WTC11 (cell line): Measurements from ENCODE around the gene RSL1D1. TPM values are rescaled to one million over a fixed set of nuclear protein-coding genes. Genes with fewer than 3 reads are reported as not detected.
"Not testable (repeated sequence)": the region's sequence is repeated elsewhere in the genome, so short reads cannot be mapped to it uniquely, and the experiment has no call there.

ENCODE experiments used
- ATAC-seq: fragments of 200-7000 bp; cut with Tn5 transposase; 2 replicates; pipeline ENCODE4 v1.10.0; 2021; ENCODE audit warnings: mild to moderate bottlenecking, moderate library complexity
- CTCF ChIA-PET: fragments of 300-600 bp; sonication (Branson Sonifier 250); formaldehyde crosslinking; loops from one replicate; lab custom pipeline; 2021; ENCODE audit warnings: antibody characterized with exemption; lab: Charles Lee
- POLR2A ChIA-PET: fragments of 350-600 bp; sonication (Branson Sonifier 250); formaldehyde crosslinking; loops from one replicate; lab custom pipeline; 2021; ENCODE audit warnings: antibody characterized with exemption; lab: Charles Lee
- DNase-seq: peaks from one replicate; pipeline ENCODE4 v3.0.0; 2021; ENCODE audit warnings: low spot score
- H3K27ac Mint-ChIP-seq: 2 replicates; pipeline ENCODE4 v1.8.0; 2021; ENCODE audit warnings: mixed read lengths
- H3K27me3 Mint-ChIP-seq: 2 replicates; pipeline ENCODE4 v1.8.0; 2021; ENCODE audit warnings: low read depth, mild to moderate bottlenecking, moderate library complexity, mixed read lengths
- H3K36me3 Mint-ChIP-seq: 2 replicates; pipeline ENCODE4 v1.8.0; 2021; ENCODE audit warnings: mixed read lengths
- H3K4me1 Mint-ChIP-seq: 2 replicates; pipeline ENCODE4 v1.8.0; 2022; ENCODE audit warnings: mixed read lengths
- H3K4me3 Mint-ChIP-seq: 2 replicates; pipeline ENCODE4 v1.8.0; 2021; ENCODE audit warnings: mild to moderate bottlenecking, moderate library complexity, mixed read lengths
- H3K9me3 Mint-ChIP-seq: 2 replicates; pipeline ENCODE4 v1.8.0; 2021; ENCODE audit warnings: mixed read lengths
- ATF1 ChIP-seq: sonication (generic); formaldehyde crosslinking; IDR thresholded peaks from 2 replicates; pipeline ENCODE4 v1.8.1; 2023; ENCODE audit warnings: mild to moderate bottlenecking, moderate library complexity, missing genetic modification reagents
- ATF2 ChIP-seq: sonication (generic); formaldehyde crosslinking; IDR thresholded peaks from 2 replicates; pipeline ENCODE4 v1.8.1; 2022; ENCODE audit warnings: low read depth, missing genetic modification reagents, borderline replicate concordance
- CBFB ChIP-seq: sonication (generic); formaldehyde crosslinking; IDR thresholded peaks from 2 replicates; pipeline ENCODE4 v1.8.1; 2022; ENCODE audit warnings: mild to moderate bottlenecking, low read depth, missing genetic modification reagents
- E2F4 ChIP-seq: sonication (generic); formaldehyde crosslinking; IDR thresholded peaks from 2 replicates; pipeline ENCODE4 v1.8.1; 2022; ENCODE audit warnings: low read depth, mild to moderate bottlenecking, moderate library complexity, missing genetic modification reagents, borderline replicate concordance
- HMGXB4 ChIP-seq: sonication (generic); formaldehyde crosslinking; IDR thresholded peaks from 2 replicates; pipeline ENCODE4 v1.8.1; 2023; ENCODE audit warnings: mild to moderate bottlenecking, moderate library complexity, missing genetic modification reagents
- JAZF1 ChIP-seq: fragments of 250-450 bp; sonication (Bioruptor Pico); IDR thresholded peaks from 2 replicates; pipeline ENCODE4 v1.9.0; 2021; ENCODE audit warnings: moderate library complexity, mild to moderate bottlenecking, inconsistent platforms
- MAX ChIP-seq: sonication (generic); formaldehyde crosslinking; IDR thresholded peaks from 2 replicates; pipeline ENCODE4 v1.8.0; 2022; ENCODE audit warnings: mild to moderate bottlenecking, missing genetic modification reagents
- MXD4 ChIP-seq: fragments of 250-450 bp; sonication (Bioruptor Pico); IDR thresholded peaks from 2 replicates; pipeline ENCODE4 v1.8.0; 2021; ENCODE audit warnings: mild to moderate bottlenecking, moderate library complexity, borderline replicate concordance
- NFATC4 ChIP-seq: fragments of 250-450 bp; sonication (Bioruptor Pico); IDR thresholded peaks from 2 replicates; pipeline ENCODE4 v1.9.0; 2021; ENCODE audit warnings: mild to moderate bottlenecking
- NFYB ChIP-seq: sonication (generic); formaldehyde crosslinking; conservative IDR thresholded peaks from 2 replicates; pipeline ENCODE4 v1.8.0; 2022; ENCODE audit warnings: low read depth, missing genetic modification reagents
- RELA ChIP-seq: sonication (generic); formaldehyde crosslinking; IDR thresholded peaks from 2 replicates; pipeline ENCODE4 v1.8.1; 2022; ENCODE audit warnings: missing genetic modification reagents, mild to moderate bottlenecking, borderline replicate concordance
- SMAD3 ChIP-seq: sonication (generic); formaldehyde crosslinking; IDR thresholded peaks from 2 replicates; pipeline ENCODE4 v1.8.0; 2022; ENCODE audit warnings: missing genetic modification reagents, mild to moderate bottlenecking, borderline replicate concordance
- TCF7 ChIP-seq: sonication (generic); formaldehyde crosslinking; IDR thresholded peaks from 2 replicates; pipeline ENCODE4 v1.8.0; 2022; ENCODE audit warnings: mild to moderate bottlenecking, low read depth, missing genetic modification reagents, moderate library complexity
- TEAD1 ChIP-seq: sonication (generic); formaldehyde crosslinking; IDR thresholded peaks from 2 replicates; pipeline ENCODE4 v1.8.0; 2022; ENCODE audit warnings: mild to moderate bottlenecking, missing genetic modification reagents
- TP53 ChIP-seq: sonication (generic); formaldehyde crosslinking; IDR thresholded peaks from 2 replicates; pipeline ENCODE4 v1.8.1; 2023; ENCODE audit warnings: mild to moderate bottlenecking, missing genetic modification reagents
- USF2 ChIP-seq: sonication (generic); formaldehyde crosslinking; IDR thresholded peaks from 2 replicates; pipeline ENCODE4 v1.8.1; 2023; ENCODE audit warnings: mild to moderate bottlenecking, missing genetic modification reagents, moderate library complexity
- ZBTB21 ChIP-seq: sonication (generic); formaldehyde crosslinking; IDR thresholded peaks from 2 replicates; pipeline ENCODE4 v1.8.1; 2023; ENCODE audit warnings: mild to moderate bottlenecking, missing genetic modification reagents, borderline replicate concordance
- ZMAT4 ChIP-seq: fragments of 250-450 bp; sonication (Bioruptor Pico); IDR thresholded peaks from 2 replicates; pipeline ENCODE4 v1.9.0; 2021; ENCODE audit warnings: mild to moderate bottlenecking
- total RNA-seq: library from RNA; stranded (reverse); gene quantifications from 3 replicates; pipeline ENCODE4 v1.2.3, GENCODE V29; 2021

The RSL1D1 gene
- total RNA-seq, 1 experiment from 2014 or later, result 227 TPM

- no peak for TF ChIP-seq TEAD1
Observed at GRCh38 chr16:11791144-11791828, 60.1 kb downstream of the RSL1D1 start (continued).

GRCh38 chr16:11788914-11789313, 62.4 kb downstream of the RSL1D1 start:
- H3K4me1 Mint-ChIP-seq, result peaks cover 18% of the 10 kb centered on the region
- no peaks in the 10 kb centered on the region for H3K9me3 Mint-ChIP-seq
- H3K36me3 Mint-ChIP-seq, result no peaks in the 10 kb centered on the region
- TF ChIP-seq SMAD3 (no peak), ATF1 (CRISPR knock-in tag) (no peak), CBFB (no peak), NFYB (CRISPR knock-in tag) (no peak), MXD4 (CRISPR knock-in tag) (no peak), NFATC4 (CRISPR knock-in tag) (no peak), E2F4 (CRISPR knock-in tag) (no peak), USF2 (CRISPR knock-in tag) (no peak), TCF7 (CRISPR knock-in tag) (no peak), RELA (CRISPR knock-in tag) (no peak), ATF2 (CRISPR knock-in tag) (no peak), JAZF1 (CRISPR knock-in tag) (no peak), TP53 (CRISPR knock-in tag) (no peak), ZMAT4 (CRISPR knock-in tag) (no peak), ZBTB21 (CRISPR knock-in tag) (no peak), HMGXB4 (CRISPR knock-in tag) (no peak), MAX (CRISPR knock-in tag) (no peak)
- H3K4me3 Mint-ChIP-seq, result no peak overlapping the region
- ChIA-PET CTCF (no interaction called here), POLR2A (no interaction called here)
- no peak overlapping the region for H3K27ac Mint-ChIP-seq
- DNase-seq (no peak), ATAC-seq (no peak)
- no peaks in the 10 kb centered on the region for H3K27me3 Mint-ChIP-seq

GRCh38 chr16:11784980-11785599, 66.3 kb downstream of the RSL1D1 start:
- H3K9me3 Mint-ChIP-seq, H3K4me3 Mint-ChIP-seq, H3K27me3 Mint-ChIP-seq, H3K27ac Mint-ChIP-seq, H3K36me3 Mint-ChIP-seq, ATAC-seq, DNase-seq: not testable (repeated sequence)
- ChIA-PET CTCF (interaction anchor here (5.0 kb wide), 1 partner anchor 12 kb away, joined by 27 read pairs; the partner anchor contains the start of gene ZC3H7A), POLR2A (interaction anchor here (0.7 kb wide), 1 partner anchor 153 kb away, joined by 3 read pairs; no protein-coding TSS in a partner anchor)
- H3K4me1 Mint-ChIP-seq, result peaks cover 21% of the 10 kb centered on the region

GRCh38 chr16:11784381-11784780, 67.0 kb downstream of the RSL1D1 start:
- H3K4me1 Mint-ChIP-seq, result peaks cover 21% of the 10 kb centered on the region
- H3K27ac Mint-ChIP-seq, H3K36me3 Mint-ChIP-seq, POLR2A ChIA-PET, DNase-seq, H3K4me3 Mint-ChIP-seq, H3K27me3 Mint-ChIP-seq, H3K9me3 Mint-ChIP-seq, ATAC-seq: not testable (repeated sequence)
- CTCF ChIA-PET, result interaction anchor here (5.0 kb wide), 1 partner anchor 13 kb away, joined by 27 read pairs; the partner anchor contains the start of gene ZC3H7A
